ENCODE measurements around the gene SLC7A4.

DNA sequence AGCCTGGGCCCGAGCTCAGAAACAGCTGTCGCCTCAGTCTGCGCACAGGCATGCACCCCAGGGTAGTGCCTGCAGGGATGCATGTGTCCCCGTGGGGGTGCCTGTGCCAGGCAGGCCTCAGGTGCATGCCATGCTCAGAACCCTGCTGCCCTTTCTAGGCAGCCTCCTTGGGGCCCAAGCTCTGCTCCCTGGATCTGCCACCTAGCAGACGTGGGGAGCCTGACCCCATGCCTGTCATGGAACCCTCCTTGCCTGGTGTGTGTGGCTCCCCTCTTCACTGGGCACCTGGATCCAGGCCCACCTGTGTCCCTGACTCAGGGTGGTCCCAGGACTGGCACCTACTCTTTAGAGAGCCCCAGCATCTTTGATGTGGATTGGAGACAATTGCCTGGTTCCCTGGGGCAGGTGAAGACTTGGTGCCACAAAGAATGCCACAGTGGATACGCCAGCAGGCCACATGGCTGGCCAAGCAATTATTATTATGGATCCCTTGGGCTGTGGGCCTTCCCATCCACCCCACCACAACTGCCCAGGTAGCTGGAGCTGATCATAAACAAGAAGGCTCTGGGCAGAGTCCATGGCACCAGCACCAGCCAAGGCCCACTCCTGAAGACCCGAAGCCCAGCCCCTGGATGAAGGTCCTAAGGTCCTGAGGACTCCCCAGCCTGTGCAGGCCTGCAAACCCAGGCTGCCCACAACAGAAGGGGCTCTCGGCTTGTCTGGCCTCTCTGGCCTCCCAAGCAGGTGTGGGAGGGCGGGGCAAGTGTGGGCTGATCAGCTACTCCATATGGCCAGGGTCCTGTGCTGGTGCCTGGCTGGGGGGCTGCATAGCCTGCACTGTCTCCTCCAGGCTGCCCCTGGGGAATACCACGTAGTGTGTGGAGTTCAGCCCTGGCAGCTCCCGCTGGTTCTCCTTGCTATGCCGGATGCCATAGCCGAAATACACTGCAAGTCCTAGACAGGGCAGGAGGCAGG, 3.8 kb downstream of the SLC7A4 start:
- TF ChIP-seq, protein P1, sequence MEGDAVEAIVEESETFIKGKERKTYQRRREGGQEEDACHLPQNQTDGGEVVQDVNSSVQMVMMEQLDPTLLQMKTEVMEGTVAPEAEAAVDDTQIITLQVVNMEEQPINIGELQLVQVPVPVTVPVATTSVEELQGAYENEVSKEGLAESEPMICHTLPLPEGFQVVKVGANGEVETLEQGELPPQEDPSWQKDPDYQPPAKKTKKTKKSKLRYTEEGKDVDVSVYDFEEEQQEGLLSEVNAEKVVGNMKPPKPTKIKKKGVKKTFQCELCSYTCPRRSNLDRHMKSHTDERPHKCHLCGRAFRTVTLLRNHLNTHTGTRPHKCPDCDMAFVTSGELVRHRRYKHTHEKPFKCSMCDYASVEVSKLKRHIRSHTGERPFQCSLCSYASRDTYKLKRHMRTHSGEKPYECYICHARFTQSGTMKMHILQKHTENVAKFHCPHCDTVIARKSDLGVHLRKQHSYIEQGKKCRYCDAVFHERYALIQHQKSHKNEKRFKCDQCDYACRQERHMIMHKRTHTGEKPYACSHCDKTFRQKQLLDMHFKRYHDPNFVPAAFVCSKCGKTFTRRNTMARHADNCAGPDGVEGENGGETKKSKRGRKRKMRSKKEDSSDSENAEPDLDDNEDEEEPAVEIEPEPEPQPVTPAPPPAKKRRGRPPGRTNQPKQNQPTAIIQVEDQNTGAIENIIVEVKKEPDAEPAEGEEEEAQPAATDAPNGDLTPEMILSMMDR (conservative IDR thresholded peaks at IDR 0.05; ENCODE audit: low read length), result no peak
- TF ChIP-seq EZH2phosphoT487 (IDR thresholded peaks at IDR 0.05; ENCODE audit: borderline replicate concordance, low read depth, low read length), result no peak

Measured in OCI-LY7 (cell line).